ENCODE data around the gene CTU2.

The CTU2 gene

GRCh38 chr16:88706229-88706964 lies at the start of gene CTU2, which contains the start of gene RNF166:
CTU2 (plus strand) TSS chr16:88706503; CDS start chr16:88706531, 28 bp downstream.
RNF166 (minus strand) TSS chr16:88706408; CDS start chr16:88706325, 83 bp downstream.
- TF ChIP-seq CTCF (IDR thresholded peaks at IDR 0.05; ENCODE audit: low read depth, low read length), result no peak

GRCh38 chr16:88657371-88657770 lies 48.9 kb upstream of the CTU2 start:
- no peak for TF ChIP-seq CTCF (IDR thresholded peaks at IDR 0.05; ENCODE audit: low read depth, low read length)
- H3K4me3 ChIP-seq (ENCODE audit: low read depth, low read length), result no peak overlapping the region

More at GRCh38 chr16:88706229-88706964, at the start of gene CTU2, which contains the start of gene RNF166:
- peak within 1 kb of the TSS; percentile 98 for H3K4me3 ChIP-seq (ENCODE audit: low read depth, low read length)

- H3K4me3 ChIP-seq (ENCODE audit: low read depth, low read length), result no peak overlapping the region
- no peak for TF ChIP-seq CTCF (IDR thresholded peaks at IDR 0.05; ENCODE audit: low read depth, low read length)
Measured at GRCh38 chr16:88658714-88659113, 47.6 kb upstream of the CTU2 start.

- no peak overlapping the region for H3K4me3 ChIP-seq (ENCODE audit: low read depth, low read length)
- no peak for TF ChIP-seq CTCF (IDR thresholded peaks at IDR 0.05; ENCODE audit: low read depth, low read length)
Measured at GRCh38 chr16:88659160-88659559, 47.1 kb upstream of the CTU2 start.

- TF ChIP-seq CTCF (IDR thresholded peaks at IDR 0.05; ENCODE audit: low read depth, low read length), result no peak
- H3K4me3 ChIP-seq (ENCODE audit: low read depth, low read length), result no peak overlapping the region
Measured at GRCh38 chr16:88661468-88661867, 44.8 kb upstream of the CTU2 start.

GRCh38 chr16:88662222-88662842 lies 44.0 kb upstream of the CTU2 start:
- no peak for TF ChIP-seq CTCF (IDR thresholded peaks at IDR 0.05; ENCODE audit: low read depth, low read length)
- peak overlapping the region; percentile 89 for H3K4me3 ChIP-seq (ENCODE audit: low read depth, low read length)

Measured in WI38 (cell line).